Neural progenitor cell (in vitro differentiated cells): ENCODE data around the gene NRF1.

ENCODE experiments used
- EZH2phosphoT487 ChIP-seq: fragments of 200-600 bp; sonication (generic); IDR thresholded peaks from 2 replicates; pipeline ENCODE4 v1.6.1; 2017; ENCODE audit warnings: antibody characterized with exemption
- TF ChIP-seq, protein P1 (sequence below): fragments of 200-600 bp; sonication (generic); IDR thresholded peaks from 2 replicates; pipeline ENCODE4 v1.5.1; 2017; ENCODE audit warnings: antibody characterized with exemption, mild to moderate bottlenecking

DNA sequence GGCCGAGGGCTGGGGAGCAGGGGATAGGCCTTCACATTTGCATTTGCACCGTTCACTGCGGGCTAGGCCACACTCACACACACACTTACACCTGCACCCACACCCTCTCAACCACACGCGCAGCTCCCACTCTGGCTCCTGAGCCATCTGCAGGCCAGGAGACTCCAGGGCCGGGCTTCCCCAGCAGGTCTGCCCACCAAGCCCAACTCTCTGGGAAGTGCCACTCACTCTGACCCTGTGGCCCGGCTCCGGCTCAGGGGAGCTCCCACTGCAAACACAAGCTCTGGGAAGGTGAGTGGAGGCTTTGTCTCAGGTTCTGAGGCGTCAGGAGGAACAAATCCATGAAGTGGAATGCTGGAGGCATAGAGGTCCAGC lies 157.9 kb downstream of the NRF1 start:
- TF ChIP-seq EZH2phosphoT487: no peak
- TF ChIP-seq, protein P1, sequence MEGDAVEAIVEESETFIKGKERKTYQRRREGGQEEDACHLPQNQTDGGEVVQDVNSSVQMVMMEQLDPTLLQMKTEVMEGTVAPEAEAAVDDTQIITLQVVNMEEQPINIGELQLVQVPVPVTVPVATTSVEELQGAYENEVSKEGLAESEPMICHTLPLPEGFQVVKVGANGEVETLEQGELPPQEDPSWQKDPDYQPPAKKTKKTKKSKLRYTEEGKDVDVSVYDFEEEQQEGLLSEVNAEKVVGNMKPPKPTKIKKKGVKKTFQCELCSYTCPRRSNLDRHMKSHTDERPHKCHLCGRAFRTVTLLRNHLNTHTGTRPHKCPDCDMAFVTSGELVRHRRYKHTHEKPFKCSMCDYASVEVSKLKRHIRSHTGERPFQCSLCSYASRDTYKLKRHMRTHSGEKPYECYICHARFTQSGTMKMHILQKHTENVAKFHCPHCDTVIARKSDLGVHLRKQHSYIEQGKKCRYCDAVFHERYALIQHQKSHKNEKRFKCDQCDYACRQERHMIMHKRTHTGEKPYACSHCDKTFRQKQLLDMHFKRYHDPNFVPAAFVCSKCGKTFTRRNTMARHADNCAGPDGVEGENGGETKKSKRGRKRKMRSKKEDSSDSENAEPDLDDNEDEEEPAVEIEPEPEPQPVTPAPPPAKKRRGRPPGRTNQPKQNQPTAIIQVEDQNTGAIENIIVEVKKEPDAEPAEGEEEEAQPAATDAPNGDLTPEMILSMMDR: no peak
